GM12878 (cell line): ENCODE data around the gene PRDM4. TPM values are rescaled to one million over a fixed set of nuclear protein-coding genes. Genes with fewer than 3 reads are reported as not detected.

Experiments
- ATAC-seq: fragments of 200-7000 bp; cut with Tn5 transposase; 3 replicates; pipeline ENCODE4 v1.9.1; 2020; ENCODE audit warnings: mild to moderate bottlenecking, moderate library complexity
- BruUV-seq: library from RNA; stranded (reverse); fragments of 400-500 nt; replicated peaks from 2 replicates; lab custom pipeline; 2021; lab: Mats Ljungman, UMichigan
- CTCF ChIA-PET: fragments of 300-600 bp; sonication (Branson Sonifier 250); formaldehyde crosslinking; extraction: SDS; loops from one replicate; lab custom pipeline; 2021; ENCODE audit warnings: inconsistent platforms; lab: Yijun Ruan, JAX
- POLR2A ChIA-PET: fragments of 350-600 bp; formaldehyde crosslinking; extraction: SDS; loops from one replicate; lab custom pipeline; 2021; ENCODE audit warnings: inconsistent platforms; lab: Charles Lee
- RAD21 ChIA-PET: fragments of 300-600 bp; sonication (Branson Sonifier 250); formaldehyde crosslinking; loops from one replicate; lab custom pipeline; 2023; ENCODE audit warnings: antibody characterized with exemption; ENCODE audit not compliant: unreplicated experiment; lab: Charles Lee
- SMC1A ChIA-PET: fragments of 300-600 bp; sonication (Branson Sonifier 250); formaldehyde crosslinking; loops from one replicate; lab custom pipeline; 2023; ENCODE audit not compliant: unreplicated experiment, uncharacterized antibody; lab: Charles Lee
- DNase-seq: peaks from one replicate; pipeline ENCODE4 v3.0.0-alpha.2; 2011; ENCODE audit warnings: low read depth, low spot score
- FAIRE-seq: peaks from 3 replicates; lab custom pipeline; 2011; peaks lifted over from hg19 to GRCh38; lab: Jason Lieb, UNC
- H2AFZ ChIP-seq: 2 replicates; pipeline ENCODE4 v1.6.0; 2011; ENCODE audit warnings: low read depth, low read length, control low read depth; ENCODE audit not compliant: control insufficient read depth
- H3K27ac ChIP-seq: 2 replicates; pipeline ENCODE4 v1.5.1; 2011; ENCODE audit warnings: control low read depth; ENCODE audit not compliant: control insufficient read depth, insufficient read depth
- H3K27me3 ChIP-seq, 2 experiments: replicated peaks in 1 of 2; 2 replicates each; pipeline versions ENCODE4 v1.6.0 to v1.6.1; 2011; ENCODE audit warnings: low read length in 1 of 2; ENCODE audit not compliant: control insufficient read depth in 2 of 2, insufficient read depth in 2 of 2
- H3K36me3 ChIP-seq, 2 experiments: 2 replicates each; pipeline ENCODE4 v1.5.1; 2011; ENCODE audit warnings: low read length in 1 of 2; ENCODE audit not compliant: control insufficient read depth in 2 of 2, insufficient read depth in 2 of 2
- H3K4me1 ChIP-seq: 2 replicates; pipeline ENCODE4 v1.6.1; 2011; ENCODE audit warnings: mild to moderate bottlenecking, low read length, moderate library complexity, mixed read lengths; ENCODE audit not compliant: control insufficient read depth, insufficient read depth
- H3K4me2 ChIP-seq: 2 replicates; pipeline ENCODE4 v1.6.0; 2011; ENCODE audit warnings: control low read depth; ENCODE audit not compliant: control insufficient read depth, insufficient read depth
- H3K4me3 ChIP-seq: fragments of 200-600 bp; sonication (generic); 2 replicates; pipeline ENCODE4 v1.5.1; 2016
- H3K79me2 ChIP-seq: 2 replicates; pipeline ENCODE4 v1.6.0; 2011; ENCODE audit warnings: low read length; ENCODE audit not compliant: control insufficient read depth, insufficient read depth
- H3K9ac ChIP-seq: 2 replicates; pipeline ENCODE4 v1.8.0; 2011; ENCODE audit warnings: low read length, control low read depth, mixed read lengths; ENCODE audit not compliant: control insufficient read depth, insufficient read depth
- H3K9me3 ChIP-seq: replicated peaks from 3 replicates; pipeline ENCODE4 v1.5.1; 2011; ENCODE audit warnings: mild to moderate bottlenecking, low read length; ENCODE audit not compliant: control insufficient read depth, insufficient read depth
- H4K20me1 ChIP-seq: 2 replicates; pipeline ENCODE4 v1.6.0; 2011; ENCODE audit not compliant: control insufficient read depth, insufficient read depth
- ASH2L ChIP-seq: fragments of 300-600, 200-600 bp; sonication (generic); IDR thresholded peaks from 2 replicates; pipeline ENCODE4 v1.6.1; 2017; ENCODE audit warnings: low read depth, mild to moderate bottlenecking, borderline replicate concordance
- ATF3 ChIP-seq: IDR thresholded peaks from 2 replicates; pipeline ENCODE4 v1.6.1; 2011; ENCODE audit warnings: low read depth, mild to moderate bottlenecking, low read length, moderate library complexity, borderline replicate concordance; ENCODE audit errors: extremely low read depth
- HSF1 ChIP-seq: fragments of 150-350 bp; IDR thresholded peaks from 2 replicates; pipeline ENCODE4 v1.6.1; 2014; ENCODE audit warnings: mild to moderate bottlenecking, low read depth, low read length
- JUNB ChIP-seq: IDR thresholded peaks from 2 replicates; pipeline ENCODE4 v1.6.1; 2016; ENCODE audit warnings: antibody characterized with exemption, mild to moderate bottlenecking
- WGBS: methylation state at CpG from one replicate; pipeline ENCODE4 v1.1.6; 2016; ENCODE audit warnings: low lambda C conversion rate; ENCODE audit not compliant: insufficient replicate concordance, insufficient coverage; ENCODE audit errors: missing lambda C conversion rate; 5-methylcytosine and 5-hydroxymethylcytosine counted together
- in situ Hi-C: fragments of 300-500 bp; cut with MboI; formaldehyde crosslinking; loops from 9 replicates; pipeline ENCODE4 v1.14.3; 2018; ENCODE audit warnings: mixed read lengths
- intact Hi-C: fragments of 100-400 bp; cut with micrococcal nuclease; formaldehyde crosslinking; loops from one replicate; pipeline ENCODE4 v1.14.2; 2022; ENCODE audit not compliant: unreplicated experiment
- polyA plus RNA-seq, 11 experiments: library from polyadenylated mRNA; depleted of rRNA in 4 of 11; unstranded in 6 of 11; stranded (reverse) in 5 of 11; fragments of >200 nt; fragmentation: Nextera tagmentation in 4 of 11; fragmentation: Illumina TruSeq in 1 of 11; extraction: Ambion mirVana in 4 of 11; extraction: Trizol in 1 of 11; gene quantifications; 1 replicate in 1 of 11; 2 replicates in 10 of 11; pipeline versions ENCODE4 v1.2.1 to v1.2.3, GENCODE V29; 2011 to 2016; ENCODE audit warnings: inconsistent platforms in 2 of 11, missing spikeins in 2 of 11, low read depth in 1 of 11
- total RNA-seq, 4 experiments: library from RNA; depleted of rRNA in 3 of 4; stranded (reverse); fragments of >200 nt in 3 of 4; fragmentation: Illumina TruSeq in 1 of 4; extraction: Trizol in 1 of 4; gene quantifications; 2 replicates each; pipeline versions ENCODE4 v1.2.1 to v1.2.3, GENCODE V29; 2013 to 2021

The PRDM4 gene
- total and polyA plus RNA-seq, 10 of the 15 experiments (the other 5 are each of a cell fraction or from before 2014, with no cell fraction given): 5.1 to 22.2 (median 15.0) TPM

- Histone ChIP-seq H3K27me3 (no peaks in the 10 kb centered on the region), H3K4me1 (no peaks in the 10 kb centered on the region), H3K36me3 (peaks cover 7 to 16% of the 10 kb centered on the region in 2 experiments), H3K9me3 (no peaks in the 10 kb centered on the region), H3K4me2 (no peak overlapping the region), H3K9ac (no peak overlapping the region), H2AFZ (no peak overlapping the region), H4K20me1 (no peaks in the 10 kb centered on the region), H3K27ac (no peak overlapping the region), H3K79me2 (no peaks in the 10 kb centered on the region; the same call in 1 of the 2 replicates), H3K4me3 (no peak overlapping the region)
- no TSS peak for BruUV-seq
- no peak for DNase-seq
- intact Hi-C loops (no loop called here), in situ Hi-C loops (no loop called here)
- ChIA-PET CTCF (interaction anchor here (1.7 kb wide), 1 partner anchor 9 kb away, joined by 6 read pairs; no protein-coding TSS in a partner anchor), RAD21 (no interaction called here), SMC1A (interaction anchor here (3.3 kb wide), 1 partner anchor 11 kb away, joined by 12 read pairs; no protein-coding TSS in a partner anchor), POLR2A (interaction anchor here (1.7 kb wide), 1 partner anchor 10 kb away, joined by 6 read pairs; no protein-coding TSS in a partner anchor)
- ATAC-seq: no peak
- no peak for FAIRE-seq
- TF ChIP-seq ASH2L (no peak), HSF1 (no peak), ATF3 (no peak), JUNB (no peak)
- WGBS: 85% methylated on average over 6 of the region's 6 CpGs
These were observed 12.5 kb downstream of the PRDM4 start for GRCh38 chr12:107748472-107748871.
